KMS-11 (cell line): ENCODE measurements around the gene AFTPH.

Source experiments
- H2AFZ ChIP-seq: fragments of 200-600 bp; sonication (generic); 2 replicates; pipeline ENCODE4 v1.6.1; 2016; ENCODE audit warnings: antibody characterized with exemption, mixed run types, low read depth
- H3K27ac ChIP-seq: fragments of 200-600 bp; sonication (generic); 2 replicates; pipeline ENCODE4 v1.6.1; 2016; ENCODE audit warnings: mild to moderate bottlenecking, mixed run types
- H3K27me3 ChIP-seq: fragments of 200-600 bp; sonication (generic); 2 replicates; pipeline ENCODE4 v1.6.1; 2017; ENCODE audit warnings: mild to moderate bottlenecking, low read depth, mixed run types, moderate library complexity; ENCODE audit not compliant: insufficient read depth
- H3K36me3 ChIP-seq: fragments of 200-600 bp; sonication (generic); 2 replicates; pipeline ENCODE4 v1.6.1; 2017; ENCODE audit warnings: mild to moderate bottlenecking, mixed run types; ENCODE audit not compliant: insufficient read depth
- H3K4me1 ChIP-seq: fragments of 200-600 bp; sonication (generic); 2 replicates; pipeline ENCODE4 v1.6.1; 2016; ENCODE audit warnings: mild to moderate bottlenecking, low read depth, mixed run types; ENCODE audit not compliant: poor library complexity, severe bottlenecking
- H3K4me2 ChIP-seq: fragments of 200-600 bp; sonication (generic); 2 replicates; pipeline ENCODE4 v1.7.0; 2016; ENCODE audit warnings: mild to moderate bottlenecking, mixed run types
- H3K4me3 ChIP-seq: fragments of 200-600 bp; sonication (generic); IDR thresholded peaks from 2 replicates; pipeline ENCODE4 v1.6.1; 2017; ENCODE audit warnings: low read depth, low read length, mixed read lengths; ENCODE audit not compliant: insufficient read depth
- H3K79me2 ChIP-seq: fragments of 200-600 bp; sonication (generic); 2 replicates; pipeline ENCODE4 v1.6.1; 2016; ENCODE audit warnings: low read depth, mixed run types; ENCODE audit not compliant: insufficient read depth
- H3K9ac ChIP-seq: fragments of 200-600 bp; sonication (generic); 2 replicates; pipeline ENCODE4 v1.6.1; 2016; ENCODE audit warnings: mild to moderate bottlenecking, mixed run types
- H4K20me1 ChIP-seq: fragments of 200-600 bp; sonication (generic); 2 replicates; pipeline ENCODE4 v1.6.1; 2016; ENCODE audit warnings: mild to moderate bottlenecking, mixed run types; ENCODE audit not compliant: insufficient read depth
- TF ChIP-seq, protein P1 (sequence below): fragments of 200-600 bp; sonication (generic); conservative IDR thresholded peaks from 2 replicates; pipeline ENCODE4 v1.6.1; 2017; ENCODE audit warnings: low read depth, mild to moderate bottlenecking, antibody characterized with exemption, low read length, moderate library complexity, mixed read lengths

The AFTPH gene

DNA sequence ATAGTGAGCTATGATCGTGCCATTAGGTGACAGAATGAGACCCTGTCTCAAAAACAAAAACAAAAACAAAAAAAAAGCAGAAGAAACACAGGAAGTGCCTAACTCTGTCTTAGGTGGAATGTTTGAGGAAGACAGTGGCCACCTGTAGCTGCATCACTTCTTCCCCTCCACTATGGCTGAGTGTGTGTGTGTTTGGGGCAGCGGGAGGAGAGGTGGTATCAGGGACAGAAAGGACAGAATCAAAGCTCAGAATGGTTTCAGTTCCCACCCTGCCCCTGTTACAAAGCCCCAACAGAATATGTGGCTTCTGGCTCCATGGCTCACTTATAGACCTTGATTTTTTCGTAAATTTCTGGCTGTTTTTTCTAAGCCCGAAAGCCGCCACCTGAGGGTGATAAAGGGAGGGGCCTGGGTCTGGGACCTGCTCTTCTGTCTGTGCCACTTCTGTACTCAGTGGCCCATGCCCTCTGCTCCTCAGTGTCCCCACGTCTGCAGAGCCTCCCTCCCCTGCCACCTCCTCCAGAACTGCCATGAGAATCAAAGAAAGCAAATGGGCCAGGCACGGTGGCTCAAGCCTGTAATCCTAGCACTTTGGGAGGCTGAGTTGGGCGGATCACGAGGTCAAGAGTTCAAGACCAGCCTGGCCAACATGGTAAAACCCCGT is 102.2 kb downstream of the AFTPH start:
- no peak overlapping the region for H3K4me3 ChIP-seq
- H4K20me1 ChIP-seq = no peaks in the 10 kb centered on the region
- H3K4me2 ChIP-seq = no peak overlapping the region
- no peaks in the 10 kb centered on the region for H3K27me3 ChIP-seq
- H3K27ac ChIP-seq = no peak overlapping the region
- H3K36me3 ChIP-seq = no peaks in the 10 kb centered on the region
- TF ChIP-seq, protein P1, sequence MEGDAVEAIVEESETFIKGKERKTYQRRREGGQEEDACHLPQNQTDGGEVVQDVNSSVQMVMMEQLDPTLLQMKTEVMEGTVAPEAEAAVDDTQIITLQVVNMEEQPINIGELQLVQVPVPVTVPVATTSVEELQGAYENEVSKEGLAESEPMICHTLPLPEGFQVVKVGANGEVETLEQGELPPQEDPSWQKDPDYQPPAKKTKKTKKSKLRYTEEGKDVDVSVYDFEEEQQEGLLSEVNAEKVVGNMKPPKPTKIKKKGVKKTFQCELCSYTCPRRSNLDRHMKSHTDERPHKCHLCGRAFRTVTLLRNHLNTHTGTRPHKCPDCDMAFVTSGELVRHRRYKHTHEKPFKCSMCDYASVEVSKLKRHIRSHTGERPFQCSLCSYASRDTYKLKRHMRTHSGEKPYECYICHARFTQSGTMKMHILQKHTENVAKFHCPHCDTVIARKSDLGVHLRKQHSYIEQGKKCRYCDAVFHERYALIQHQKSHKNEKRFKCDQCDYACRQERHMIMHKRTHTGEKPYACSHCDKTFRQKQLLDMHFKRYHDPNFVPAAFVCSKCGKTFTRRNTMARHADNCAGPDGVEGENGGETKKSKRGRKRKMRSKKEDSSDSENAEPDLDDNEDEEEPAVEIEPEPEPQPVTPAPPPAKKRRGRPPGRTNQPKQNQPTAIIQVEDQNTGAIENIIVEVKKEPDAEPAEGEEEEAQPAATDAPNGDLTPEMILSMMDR = no peak
- no peak overlapping the region for H3K9ac ChIP-seq
- H3K4me1 ChIP-seq = no peaks in the 10 kb centered on the region
- H2AFZ ChIP-seq = no peak overlapping the region
- H3K79me2 ChIP-seq = no peaks in the 10 kb centered on the region

DNA sequence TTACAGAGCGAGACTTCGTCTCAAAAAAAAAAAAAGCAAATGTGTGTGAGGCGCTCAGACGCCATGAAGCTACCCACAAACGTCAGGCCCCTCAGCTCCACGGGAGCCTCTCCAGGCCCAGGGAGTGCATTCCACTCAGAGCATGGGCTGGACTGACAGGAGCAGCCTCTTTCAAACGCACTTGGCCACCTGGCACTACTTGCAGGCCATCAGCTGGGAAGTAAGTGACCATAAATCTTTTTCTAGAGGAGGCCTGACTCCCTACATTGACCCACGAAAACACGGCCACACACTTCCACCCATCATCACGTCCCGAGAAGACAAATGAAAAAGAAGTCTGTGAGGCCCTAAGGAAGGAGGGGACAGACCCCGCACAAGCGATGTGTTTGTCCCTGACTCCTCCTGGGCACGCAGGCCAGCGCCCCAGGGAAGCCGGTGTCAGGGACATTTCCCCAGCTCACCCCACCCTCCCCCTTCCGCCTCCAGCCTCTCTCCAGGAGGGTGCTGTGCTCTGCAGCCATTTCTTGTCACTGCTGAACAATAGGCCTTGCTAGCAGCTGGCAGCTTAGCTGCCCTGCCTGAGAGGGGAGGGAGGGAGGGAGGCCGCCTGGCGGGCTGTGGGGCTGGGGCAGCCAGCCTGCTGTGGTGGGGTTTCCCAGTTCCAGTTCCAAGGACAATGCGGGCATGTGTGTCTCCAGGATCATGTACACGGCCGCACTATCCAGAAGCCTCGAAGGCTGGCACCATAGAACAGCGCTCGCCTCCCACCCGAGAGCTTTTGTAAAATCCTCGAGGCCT is 103.0 kb downstream of the AFTPH start:
- Histone ChIP-seq H3K79me2 (no peaks in the 10 kb centered on the region), H4K20me1 (no peaks in the 10 kb centered on the region), H3K9ac (no peak overlapping the region), H3K4me1 (no peaks in the 10 kb centered on the region), H3K27ac (no peak overlapping the region), H2AFZ (no peak overlapping the region), H3K36me3 (no peaks in the 10 kb centered on the region), H3K4me2 (no peak overlapping the region), H3K4me3 (no peak overlapping the region), H3K27me3 (no peaks in the 10 kb centered on the region)
- TF ChIP-seq, protein P1 = no peak

DNA sequence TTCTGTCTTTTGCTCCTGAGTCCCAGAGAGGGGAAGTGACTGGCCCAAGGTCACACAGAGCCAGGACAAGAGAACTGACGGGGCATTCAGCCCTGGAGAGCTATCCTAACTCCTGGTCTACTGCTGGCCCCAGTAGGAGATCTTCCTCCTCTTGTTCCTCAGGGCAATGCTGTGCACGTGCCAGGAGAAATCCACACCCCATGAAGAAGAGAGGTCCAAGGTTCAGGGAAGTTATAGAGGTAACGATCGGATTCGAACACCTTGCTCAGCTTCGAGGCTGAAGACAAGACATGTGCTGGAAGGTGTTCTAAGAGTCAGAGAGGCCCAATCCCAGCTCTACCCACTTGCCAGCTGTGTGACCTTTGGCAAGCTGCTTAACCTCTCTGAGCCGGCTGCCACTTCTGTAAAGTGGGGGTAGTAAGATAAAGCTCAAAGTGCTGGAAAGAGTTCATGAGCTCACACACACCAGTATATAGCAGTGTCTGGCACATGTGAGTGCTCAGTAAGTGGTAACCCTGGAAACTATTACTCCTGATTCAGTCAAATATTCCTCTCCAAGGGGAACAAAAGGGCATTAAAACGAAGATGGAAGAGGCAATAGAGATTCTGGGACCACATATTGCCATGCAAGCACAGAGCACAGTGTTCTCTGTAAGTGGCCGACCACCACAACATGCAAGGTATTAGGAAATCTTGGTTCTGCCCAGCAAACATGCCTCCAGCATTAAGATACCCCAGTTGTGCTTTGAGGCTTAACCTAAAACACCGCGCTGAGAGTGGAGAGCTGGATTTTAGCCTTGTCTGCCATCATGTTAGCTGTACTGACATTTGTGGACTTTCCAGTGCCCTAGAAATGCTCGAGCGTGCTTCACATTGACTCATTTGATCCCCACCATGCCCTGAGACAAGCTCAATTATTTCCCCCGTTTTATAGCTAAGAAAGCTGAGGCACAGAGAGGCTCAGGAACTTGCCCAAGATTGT is 104.0 kb downstream of the AFTPH start:
- H3K79me2 ChIP-seq = no peaks in the 10 kb centered on the region
- H3K36me3 ChIP-seq = no peaks in the 10 kb centered on the region
- H3K4me3 ChIP-seq = no peak overlapping the region
- H2AFZ ChIP-seq = no peak overlapping the region
- H3K9ac ChIP-seq = no peak overlapping the region
- H3K27me3 ChIP-seq = no peaks in the 10 kb centered on the region
- H4K20me1 ChIP-seq = no peaks in the 10 kb centered on the region
- H3K4me2 ChIP-seq = no peak overlapping the region
- TF ChIP-seq, protein P1 = no peak
- no peaks in the 10 kb centered on the region for H3K4me1 ChIP-seq
- H3K27ac ChIP-seq = no peak overlapping the region

DNA sequence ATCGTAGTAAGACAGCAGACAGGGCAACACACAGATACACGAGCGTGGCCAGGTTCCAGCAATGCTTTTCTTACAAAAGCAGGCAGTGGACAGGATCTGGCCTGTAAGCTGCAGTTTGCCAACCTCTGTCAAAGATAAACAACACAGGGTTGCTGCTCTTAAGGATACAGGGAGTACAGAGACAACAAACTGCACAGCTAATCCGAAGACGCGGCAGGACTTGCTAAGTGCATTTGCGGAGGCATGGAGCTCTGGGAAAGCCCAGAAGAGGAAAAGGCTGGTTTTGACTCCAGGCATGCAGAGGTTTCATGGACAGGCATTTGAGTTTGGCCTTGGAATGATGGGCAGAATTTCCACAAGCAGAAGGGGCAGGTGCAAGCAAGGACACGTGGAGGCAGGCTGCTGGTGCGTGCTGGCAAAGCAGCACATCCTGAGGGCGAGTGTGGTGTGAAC is 105.2 kb downstream of the AFTPH start:
- Histone ChIP-seq H2AFZ (no peak overlapping the region), H3K9ac (no peak overlapping the region), H4K20me1 (no peaks in the 10 kb centered on the region), H3K4me2 (no peak overlapping the region), H3K4me3 (no peak overlapping the region), H3K27ac (no peak overlapping the region), H3K79me2 (peaks cover 3% of the 10 kb centered on the region; the same call in 1 of the 2 replicates), H3K27me3 (no peaks in the 10 kb centered on the region), H3K36me3 (no peaks in the 10 kb centered on the region), H3K4me1 (peaks cover 4% of the 10 kb centered on the region)
- TF ChIP-seq, protein P1 = no peak
